Activated naive CD8-positive, alpha-beta T cell treated with anti-CD3 and anti-CD28 coated beads, Interleukin-2, amount 10 ng/mL, durations not matched to agents 7 days and 5 days (primary cell): ENCODE measurements around the gene GGA3. TPM values are rescaled to one million over a fixed set of nuclear protein-coding genes. Genes with fewer than 3 reads are reported as not detected.

Experiments used
- total RNA-seq, 2 experiments: library from RNA; stranded (reverse); gene quantifications; one replicate each; pipeline ENCODE4 v1.2.3, GENCODE V29; 2021

The GGA3 gene
- total RNA-seq, 2 experiments from 2014 or later: 92.9 to 95.2 TPM

Other genes with a start within 250 kb of the GGA3 start
- 10 to 100 TPM; 32.2 to 36.2 TPM for gene MRPL58, start 248.9 kb downstream of the GGA3 start, total RNA-seq
- gene ATP5PD, start 214.6 kb downstream of the GGA3 start, total RNA-seq: 100 to 1,000 TPM; 196 to 199 TPM
- 10 to 100 TPM; 20.4 to 22.4 TPM for gene KCTD2, start 214.4 kb downstream of the GGA3 start, total RNA-seq
- 10 to 100 TPM in 1 of 2 experiments, 1 to 10 TPM in 1; 9.1 to 11.0 TPM for gene SLC16A5, start 173.7 kb downstream of the GGA3 start, total RNA-seq
- gene ARMC7, start 151.6 kb downstream of the GGA3 start, total RNA-seq: 10 to 100 TPM; 16.2 to 17.6 TPM
- gene NT5C, start 129.9 kb downstream of the GGA3 start, total RNA-seq: 10 to 100 TPM; 69.9 to 70.8 TPM
- gene JPT1, start 107.1 kb downstream of the GGA3 start, total RNA-seq: 100 to 1,000 TPM; 194 to 213 TPM
- 100 to 1,000 TPM; 470 to 500 TPM for gene SUMO2, start 78.6 kb downstream of the GGA3 start, total RNA-seq
- gene NUP85, start 55.9 kb downstream of the GGA3 start, total RNA-seq: 100 to 1,000 TPM; 154 to 167 TPM
- 10 to 100 TPM; 34.0 to 36.1 TPM for gene MRPS7, start 273 bp upstream of the GGA3 start, total RNA-seq
- gene MIF4GD, start 9.6 kb upstream of the GGA3 start, total RNA-seq: 10 to 100 TPM; 44.4 to 44.8 TPM
- 10 to 100 TPM; 26.7 to 27.9 TPM for gene SLC25A19, start 27.8 kb upstream of the GGA3 start, total RNA-seq
- gene GRB2, start 144.1 kb upstream of the GGA3 start, total RNA-seq: 100 to 1,000 TPM; 149 to 155 TPM
- gene TMEM94, start 195.0 kb upstream of the GGA3 start, total RNA-seq: 100 to 1,000 TPM; 112 to 115 TPM